ENCODE data around the gene PARP1.

Gene PARP1

DNA sequence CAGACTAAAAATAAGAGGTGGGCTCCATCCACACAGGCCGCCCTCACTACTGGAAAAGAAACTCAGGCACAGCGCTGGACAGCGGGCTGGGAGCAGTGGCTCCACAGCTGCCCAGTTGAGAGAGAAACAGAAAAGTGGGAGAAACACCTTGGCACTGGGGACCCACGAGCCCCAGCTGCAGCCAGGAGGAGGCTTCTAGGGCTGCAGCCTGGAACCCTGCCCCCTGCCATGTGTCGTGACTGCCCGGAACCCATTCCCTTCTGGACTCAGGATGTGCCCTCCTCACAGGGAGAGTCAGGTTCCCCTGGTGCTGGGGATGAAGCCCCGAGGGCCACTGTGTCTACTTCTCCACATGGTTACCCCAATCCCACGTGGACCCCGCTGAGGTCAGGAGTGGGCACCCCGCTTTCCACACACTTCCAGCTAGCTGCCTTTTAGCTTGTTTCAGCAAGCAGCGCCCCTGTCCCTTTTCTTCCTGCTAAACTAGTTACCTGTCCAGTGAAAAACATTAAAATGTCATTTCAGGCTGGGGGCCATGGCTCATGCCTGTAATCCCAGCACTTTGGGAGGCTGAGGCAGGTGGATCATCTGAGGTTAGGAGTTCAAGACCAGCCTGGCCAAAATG lies 35.9 kb downstream of the PARP1 start:
- DNase-seq = no peak

DNA sequence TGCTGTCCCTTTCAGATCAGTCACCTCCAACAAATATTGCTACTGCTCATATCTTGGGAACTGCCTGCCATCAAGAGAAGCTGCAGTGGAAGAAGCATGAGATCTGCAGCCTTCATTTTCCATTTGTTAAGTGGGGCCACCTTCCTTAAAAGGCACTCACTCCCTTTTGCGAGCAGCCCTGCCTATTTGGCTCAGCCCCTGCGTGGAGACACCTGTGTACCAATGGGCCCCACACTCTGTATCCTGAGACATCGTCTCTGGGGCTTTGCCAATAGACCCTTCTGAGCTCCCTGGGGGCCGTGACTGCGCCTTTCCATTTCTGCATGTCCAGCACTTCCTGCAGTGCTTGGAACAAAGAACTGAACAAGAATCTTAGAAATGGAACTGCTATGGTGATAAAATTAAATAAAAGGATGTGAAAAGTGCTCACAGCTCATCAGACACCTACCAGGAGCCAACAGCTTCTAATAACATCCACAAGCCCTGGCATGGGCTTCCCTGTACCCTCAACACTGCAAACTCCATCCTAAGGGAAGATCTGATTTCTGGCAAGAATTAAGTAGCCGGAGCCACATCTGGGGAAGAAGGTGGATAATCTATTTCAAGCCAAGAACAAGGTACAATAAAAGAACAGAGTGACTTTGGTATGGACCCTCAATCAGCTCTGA lies 36.7 kb downstream of the PARP1 start:
- no peak for DNase-seq

DNA sequence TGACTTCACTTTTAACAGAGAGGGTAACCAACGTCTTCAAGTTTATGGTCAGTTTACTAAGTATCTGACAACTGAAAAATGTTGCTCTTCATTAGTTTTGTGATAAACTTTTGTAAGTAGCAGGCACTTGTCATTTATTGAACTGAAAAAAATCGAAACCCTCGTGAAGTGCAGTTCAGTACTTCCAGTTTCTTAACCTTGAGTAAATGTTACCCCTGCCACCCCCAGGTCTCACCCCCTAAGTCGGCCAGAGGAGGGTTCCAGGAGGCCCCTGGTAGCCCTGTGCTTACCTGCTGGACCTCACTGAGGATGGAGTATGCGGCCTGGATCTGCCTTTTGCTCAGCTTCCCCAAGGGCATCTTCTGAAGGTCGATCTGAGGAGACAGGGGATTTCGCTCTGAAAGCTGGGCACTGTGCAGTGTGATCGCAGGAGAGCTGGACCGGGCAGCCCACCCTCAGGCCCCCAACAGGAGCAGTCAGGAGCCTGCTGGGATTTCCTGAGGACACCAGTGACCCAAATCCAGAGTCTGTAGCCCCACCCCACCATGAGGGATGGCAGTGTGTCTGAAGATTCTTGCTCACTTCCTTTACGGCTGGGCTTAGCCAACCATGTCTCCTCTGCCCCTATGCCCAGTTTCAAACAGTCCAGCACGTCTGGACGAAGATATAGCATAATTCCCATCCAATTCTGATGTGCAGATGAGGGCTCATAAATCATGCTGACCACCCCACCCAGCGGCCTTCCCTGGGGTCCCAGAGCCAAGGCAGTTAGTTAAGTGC lies 37.6 kb downstream of the PARP1 start:
- no peak for DNase-seq

DNA sequence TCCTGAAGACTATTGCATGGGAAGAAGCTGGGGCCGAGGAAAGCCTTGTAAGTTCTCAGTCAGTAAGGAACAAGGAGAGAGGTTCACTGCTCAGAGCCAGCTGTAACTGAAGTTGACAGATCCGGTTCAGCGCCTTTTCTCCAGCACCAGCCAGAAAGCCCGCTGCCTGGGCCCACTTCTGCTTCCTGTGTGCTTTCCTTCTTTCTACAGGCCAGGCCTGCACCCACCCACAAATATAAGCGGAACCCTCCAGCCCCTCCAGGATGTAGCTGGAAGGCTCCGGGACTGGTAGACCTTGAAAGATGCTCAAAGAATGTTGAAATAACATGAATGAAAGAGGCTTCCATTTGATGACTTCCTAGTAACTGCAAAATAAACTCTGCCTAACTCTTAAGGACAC lies 38.8 kb downstream of the PARP1 start:
- DNase-seq = no peak

DNA sequence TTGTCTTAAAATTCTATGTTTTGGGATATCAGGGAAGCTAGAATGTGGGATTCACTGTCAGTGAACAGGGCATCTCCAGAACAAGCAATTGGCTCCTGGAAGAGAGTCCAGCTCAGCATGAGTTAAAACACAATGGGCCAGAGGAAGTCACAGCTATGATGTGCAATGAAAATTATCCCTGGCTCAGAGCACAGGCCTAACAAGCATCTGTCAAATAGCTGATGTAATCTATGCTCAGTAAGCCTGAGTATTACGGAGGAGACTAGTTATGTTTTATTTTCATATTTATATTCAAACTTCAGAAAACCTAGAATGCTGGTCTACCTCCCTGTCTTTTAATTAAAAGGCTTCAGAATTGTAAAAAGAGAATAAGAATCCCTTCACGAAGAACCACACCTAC lies 41.6 kb downstream of the PARP1 start:
- DNase-seq = no peak

DNA sequence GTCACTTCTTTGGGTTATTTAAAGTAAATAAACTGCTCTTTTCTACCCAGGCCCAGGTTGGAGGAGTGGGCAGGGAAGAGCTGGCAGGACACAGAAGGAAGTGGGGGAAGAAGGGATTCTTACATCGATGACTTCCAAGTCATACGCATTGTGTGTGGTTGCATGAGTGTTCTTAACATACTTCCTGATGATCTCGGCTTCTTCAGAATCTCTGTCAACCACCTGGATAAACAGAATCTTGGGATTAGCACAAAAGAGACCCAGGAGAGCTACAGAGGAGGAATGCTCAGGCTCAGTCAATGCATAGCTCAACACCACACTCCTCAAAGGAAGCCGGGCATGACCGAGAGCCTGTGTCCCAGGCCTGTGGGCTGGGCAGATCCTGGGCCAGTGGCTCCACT lies 42.1 kb downstream of the PARP1 start:
- no peak for DNase-seq

DNA sequence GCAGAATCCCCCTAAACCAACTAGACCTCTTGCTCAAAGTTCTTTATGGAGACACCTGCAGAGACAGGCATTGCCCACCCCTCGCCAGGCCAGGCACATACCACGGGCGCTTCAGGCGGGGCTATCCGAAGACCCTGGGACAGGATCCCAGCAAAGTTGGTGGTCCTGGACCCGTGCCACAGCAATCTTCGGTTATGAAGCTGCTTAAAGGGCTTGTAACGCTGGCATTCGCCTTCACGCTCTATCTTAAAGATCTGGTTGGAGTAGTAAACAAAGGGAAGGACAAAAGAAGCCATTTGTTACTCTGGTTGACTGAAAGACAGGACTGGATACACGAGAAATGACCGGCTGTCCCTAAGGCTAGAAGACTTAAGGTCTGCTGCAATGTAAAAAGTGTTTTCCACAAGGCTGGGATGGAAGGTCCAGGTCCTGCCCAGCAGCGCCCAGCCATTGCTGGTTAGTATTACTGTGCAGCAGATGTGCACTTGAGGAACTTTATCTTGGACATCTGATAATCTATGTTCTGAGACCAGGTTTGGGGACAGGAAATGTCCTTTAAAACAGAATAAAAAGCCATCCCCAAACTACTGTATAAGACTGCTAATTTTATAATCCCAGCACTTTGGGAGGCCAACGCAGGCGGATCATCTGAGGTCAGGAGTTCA lies 42.9 kb downstream of the PARP1 start:
- DNase-seq = no peak

DNA sequence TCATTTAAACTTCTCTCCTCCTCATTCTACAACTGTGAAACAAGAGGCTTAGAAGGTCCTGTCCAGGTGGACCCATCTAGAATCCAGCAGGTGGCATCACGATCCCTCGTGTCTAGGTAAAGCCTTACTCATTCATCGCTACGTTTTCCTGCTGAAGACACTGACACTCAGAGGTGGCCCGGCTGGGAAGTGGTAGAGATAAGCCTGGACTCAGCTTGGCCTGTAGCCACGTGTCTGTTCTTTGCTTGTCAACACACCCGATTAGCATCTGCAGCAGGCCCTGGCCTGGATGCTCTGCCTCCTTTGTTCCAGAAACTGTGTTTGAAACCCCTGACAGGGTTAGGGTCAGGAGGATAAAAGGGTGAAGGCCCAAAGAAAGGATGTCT lies 43.4 kb downstream of the PARP1 start:
- DNase-seq = no peak

DNA sequence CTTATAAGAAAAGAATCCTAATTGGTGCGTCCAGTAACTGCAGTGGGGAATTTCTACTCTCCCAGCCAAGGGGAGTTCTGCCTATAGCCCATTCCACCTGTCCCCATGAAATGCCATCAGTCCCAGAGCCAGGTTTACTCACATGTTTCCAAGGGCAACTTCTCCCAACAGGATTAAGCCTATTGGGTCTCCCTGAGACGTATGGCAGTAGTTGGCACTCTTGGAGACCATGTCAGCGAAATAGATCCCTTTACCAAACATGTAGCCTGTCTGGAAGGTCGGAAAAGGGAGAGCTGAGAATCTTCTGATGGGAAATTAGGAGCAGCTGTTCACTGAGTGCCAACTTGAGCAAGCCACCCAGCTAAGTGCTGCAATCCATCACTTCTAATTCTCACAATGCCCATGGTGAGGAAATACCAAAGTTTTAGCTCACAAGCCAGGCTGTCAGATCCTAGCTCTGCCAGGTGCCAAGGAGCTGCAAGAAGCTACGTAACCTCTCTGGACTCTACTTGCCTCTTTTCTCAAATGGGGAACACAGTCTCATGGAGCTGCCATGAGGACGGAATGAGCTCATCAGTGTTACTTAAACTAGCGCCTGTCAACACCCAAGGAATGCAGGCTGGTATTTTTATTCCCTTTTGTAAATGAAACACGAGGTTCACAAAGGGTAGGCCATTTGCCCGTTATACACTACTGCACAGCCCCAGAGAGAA lies 43.9 kb downstream of the PARP1 start:
- DNase-seq = no peak

DNA sequence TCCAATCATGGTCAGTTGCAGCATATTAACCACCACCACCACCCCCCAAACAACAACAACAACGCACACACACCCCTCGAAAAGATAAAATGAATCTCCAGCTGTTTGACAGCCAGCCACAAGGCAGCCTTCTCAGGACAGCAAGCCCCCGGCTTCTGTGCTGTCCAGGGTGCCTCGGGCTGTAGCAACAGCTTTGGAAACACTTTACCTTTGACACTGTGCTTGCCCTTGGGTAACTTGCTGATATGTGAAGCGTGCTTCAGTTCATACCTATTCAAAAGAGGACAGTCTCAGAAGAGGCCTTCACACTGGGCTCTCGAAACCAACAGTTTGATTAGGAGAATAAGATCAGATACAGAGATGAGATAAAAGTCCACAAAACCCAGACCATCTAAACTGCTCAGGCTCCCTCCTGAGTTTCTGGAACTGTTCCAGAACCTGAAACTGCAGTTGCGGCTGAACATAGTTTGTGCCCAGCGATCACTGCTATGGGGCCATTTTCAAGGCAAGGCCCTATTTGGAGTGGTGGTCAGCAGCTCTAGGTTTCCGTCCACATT lies 44.9 kb downstream of the PARP1 start:
- DNase-seq = no peak

DNA sequence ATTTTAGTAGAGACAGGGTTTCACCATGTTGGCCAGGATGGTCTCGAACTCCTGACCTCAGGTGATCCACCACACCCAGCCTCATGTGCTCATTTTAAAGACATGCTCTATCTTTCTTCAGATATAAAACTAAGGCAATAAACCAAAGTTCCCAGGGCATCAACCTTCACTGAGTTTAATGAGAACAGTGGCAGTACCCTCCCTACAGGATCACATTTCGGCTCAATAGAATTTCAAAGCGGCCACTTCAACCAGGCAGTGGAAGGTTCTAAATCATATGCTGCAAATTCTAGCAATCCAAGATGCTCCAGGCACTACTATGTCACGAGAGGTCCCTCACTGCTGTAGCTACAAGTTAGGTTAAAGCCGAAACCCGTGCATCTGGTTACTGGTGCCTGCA lies 45.5 kb downstream of the PARP1 start:
- no peak for DNase-seq

DNA sequence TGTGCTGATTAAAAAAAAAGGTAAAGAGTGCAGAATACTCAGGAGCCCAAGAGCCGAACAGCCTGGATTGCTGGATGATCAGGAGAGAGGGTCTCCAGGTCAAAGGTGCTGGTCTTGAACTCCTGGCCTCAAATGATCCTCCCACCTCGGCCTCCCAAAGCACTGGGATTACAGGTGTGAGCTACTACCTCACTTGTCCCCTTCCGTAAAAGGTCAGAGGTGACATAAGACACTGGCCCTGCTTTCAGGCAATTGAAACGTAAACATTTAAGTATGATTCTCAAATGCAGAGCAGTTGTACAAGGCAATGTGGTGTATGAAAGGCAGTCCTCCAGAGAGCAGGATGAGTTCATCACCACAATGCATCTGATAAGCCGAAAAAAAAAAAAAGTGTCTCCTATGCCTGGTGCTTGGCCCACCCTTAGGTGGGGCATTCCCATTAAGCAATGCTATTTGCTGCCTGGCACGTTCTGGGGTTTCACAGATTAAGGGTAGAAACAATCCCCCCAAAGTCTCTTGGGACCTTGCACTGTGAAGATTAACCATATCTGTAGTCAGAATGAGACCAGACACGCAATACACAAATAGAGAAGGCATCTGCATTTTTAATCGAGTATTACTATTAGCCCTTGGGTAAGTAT lies 47.7 kb downstream of the PARP1 start:
- DNase-seq = no peak

DNA sequence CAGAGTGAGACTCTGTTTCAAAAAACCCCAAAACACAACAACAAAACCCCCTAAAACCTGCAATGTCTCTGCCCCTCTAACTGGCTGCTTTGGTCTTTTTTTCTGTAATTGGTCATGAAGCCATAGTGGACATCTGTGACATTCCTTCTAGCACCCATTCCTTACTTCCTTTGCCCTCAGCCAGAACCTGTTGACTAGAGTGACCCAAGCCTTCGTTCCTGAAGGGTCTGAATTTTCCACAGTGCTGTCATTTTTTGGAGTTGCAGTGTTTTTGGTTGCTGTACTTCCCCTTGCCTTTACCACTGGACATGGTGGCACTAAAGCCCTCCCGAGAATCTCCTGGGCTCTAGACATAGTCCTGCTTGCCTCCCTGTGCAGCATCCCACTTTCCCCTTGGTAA lies 50.5 kb downstream of the PARP1 start:
- no peak for DNase-seq

DNA sequence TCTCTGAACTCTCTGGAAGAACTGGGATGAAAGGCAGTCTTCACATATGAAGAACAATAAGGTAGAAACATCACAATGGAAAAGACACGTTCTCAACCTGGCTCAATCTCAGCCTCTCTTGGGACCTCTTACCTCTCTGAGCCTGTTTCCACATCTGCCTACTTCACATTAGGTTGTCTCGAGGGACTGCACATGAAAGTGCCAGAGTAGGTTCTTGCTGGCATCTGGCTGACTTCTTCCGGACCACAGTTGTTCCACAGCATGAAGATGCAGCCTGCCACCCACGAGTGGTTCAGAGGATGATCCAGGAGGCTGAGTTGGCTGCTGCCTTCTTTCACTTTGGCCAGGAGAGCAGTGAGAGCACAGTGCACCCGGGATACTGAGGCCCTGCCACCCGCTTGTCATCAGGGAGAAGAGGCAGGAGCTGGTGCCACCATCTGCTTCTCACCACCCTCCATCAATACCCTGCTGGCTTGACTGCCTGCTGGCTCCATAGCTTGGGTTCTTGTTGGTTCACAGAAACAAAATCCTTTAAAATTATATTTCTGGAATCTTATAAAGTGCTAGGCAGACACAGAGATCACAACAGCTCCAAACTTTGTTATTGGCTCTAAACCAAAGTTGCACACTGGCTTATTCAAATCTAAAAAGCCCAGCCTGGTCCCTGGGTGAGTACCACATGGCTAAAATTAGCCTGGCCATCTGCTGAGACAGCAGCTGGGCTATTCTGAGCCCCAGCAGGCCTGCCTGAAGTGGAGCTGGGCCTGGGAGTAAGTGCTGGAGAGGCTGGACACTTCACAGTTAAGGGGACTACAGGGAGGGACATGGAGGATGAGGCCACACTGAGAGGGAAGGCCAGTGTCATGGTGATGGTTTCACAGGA lies 52.0 kb downstream of the PARP1 start:
- DNase-seq = no peak

DNA sequence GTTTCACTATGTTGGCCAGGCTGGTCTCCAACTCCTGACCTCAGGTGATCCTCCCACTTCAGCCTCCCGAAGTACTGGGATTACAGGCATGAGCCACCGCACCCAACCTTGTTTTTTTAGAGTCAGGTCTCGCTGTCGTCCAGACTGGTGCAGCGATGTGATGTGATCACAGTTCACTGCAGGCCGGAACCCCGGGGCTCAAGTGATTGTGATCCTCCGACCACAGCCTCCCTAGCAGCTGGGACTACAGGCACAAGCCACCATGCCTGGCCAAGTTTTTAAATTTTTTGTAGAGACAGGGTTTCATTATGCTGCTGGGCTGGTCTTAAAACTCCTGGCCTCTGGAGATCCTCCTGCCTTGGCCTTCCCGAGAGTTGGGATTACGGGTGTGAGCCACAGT lies 52.9 kb downstream of the PARP1 start:
- DNase-seq = no peak

DNA sequence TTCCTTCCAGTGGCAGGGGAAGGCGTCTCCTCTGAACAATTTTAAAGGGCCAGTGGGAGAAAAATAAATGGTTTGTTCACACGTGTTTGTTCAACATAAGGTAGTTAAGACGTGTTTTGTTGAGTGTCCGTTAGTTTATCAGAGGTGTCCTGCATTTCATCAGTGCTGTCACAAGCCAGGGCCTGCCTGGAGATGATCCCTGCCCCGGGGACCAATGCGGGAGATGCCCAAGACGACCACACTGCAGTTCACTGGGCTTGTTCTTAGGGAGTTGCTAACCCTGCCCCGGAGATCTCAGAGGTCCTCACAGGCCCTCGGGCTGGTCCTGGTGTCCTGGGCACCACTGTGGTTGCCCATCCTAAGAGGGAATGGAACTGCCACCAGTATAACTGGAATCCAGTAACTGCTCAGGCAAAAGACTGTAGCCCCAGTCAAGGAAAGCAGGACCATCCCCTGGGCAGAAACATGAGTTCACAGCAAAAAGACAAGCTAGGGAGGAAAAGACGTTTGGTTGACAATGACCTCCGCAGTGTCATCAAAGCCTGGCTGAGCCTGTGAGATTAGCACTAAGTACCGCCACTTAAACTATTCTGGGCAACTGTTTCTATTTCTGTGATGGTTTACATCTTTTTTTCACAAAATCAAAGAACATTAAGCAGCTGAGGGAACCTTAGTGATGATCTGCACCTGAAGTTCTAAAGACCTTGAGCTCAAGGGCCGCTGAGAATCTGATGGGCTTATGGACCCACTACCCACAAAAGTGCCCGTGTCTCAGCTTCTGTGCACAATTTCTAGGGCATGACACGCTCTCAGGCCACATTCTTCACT lies 54.0 kb downstream of the PARP1 start:
- DNase-seq = no peak

DNA sequence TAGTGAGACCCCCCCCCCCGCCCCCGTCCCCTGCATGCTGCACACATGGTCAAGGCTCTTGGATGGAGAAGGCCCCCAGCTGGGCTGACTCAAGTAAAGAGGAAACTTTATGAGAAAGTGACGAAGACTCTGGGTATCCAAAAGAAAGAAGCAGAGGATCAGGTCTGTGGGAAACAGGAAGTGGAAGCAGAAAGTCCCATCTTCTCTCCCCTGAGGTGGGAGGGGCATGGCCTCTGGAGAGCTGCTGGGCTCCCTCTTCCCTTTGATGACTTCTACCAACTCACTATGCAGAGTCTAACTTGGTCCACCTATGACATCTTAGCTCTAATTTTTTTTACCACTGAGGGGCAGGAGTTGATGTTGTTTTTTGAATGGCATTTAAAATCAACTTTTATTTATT lies 56.2 kb downstream of the PARP1 start:
- no peak for DNase-seq

DNA sequence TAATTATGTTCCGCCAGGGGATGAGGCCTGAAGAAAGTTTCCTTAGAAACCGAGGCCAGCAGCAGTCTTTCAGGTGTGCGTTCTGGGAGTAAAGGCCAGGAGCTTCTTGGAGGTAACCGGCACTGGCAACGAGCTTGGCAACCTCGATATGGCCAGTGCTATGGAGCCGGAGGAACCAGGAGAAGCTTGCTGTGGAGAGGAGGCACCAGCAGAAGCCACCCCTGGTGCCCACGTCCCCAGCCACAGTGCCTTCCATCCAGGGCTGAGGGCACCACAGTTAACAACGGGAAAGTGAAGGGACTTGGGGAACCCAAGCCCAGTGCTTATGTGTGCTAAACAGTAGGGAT lies 57.4 kb downstream of the PARP1 start:
- no peak for DNase-seq

DNA sequence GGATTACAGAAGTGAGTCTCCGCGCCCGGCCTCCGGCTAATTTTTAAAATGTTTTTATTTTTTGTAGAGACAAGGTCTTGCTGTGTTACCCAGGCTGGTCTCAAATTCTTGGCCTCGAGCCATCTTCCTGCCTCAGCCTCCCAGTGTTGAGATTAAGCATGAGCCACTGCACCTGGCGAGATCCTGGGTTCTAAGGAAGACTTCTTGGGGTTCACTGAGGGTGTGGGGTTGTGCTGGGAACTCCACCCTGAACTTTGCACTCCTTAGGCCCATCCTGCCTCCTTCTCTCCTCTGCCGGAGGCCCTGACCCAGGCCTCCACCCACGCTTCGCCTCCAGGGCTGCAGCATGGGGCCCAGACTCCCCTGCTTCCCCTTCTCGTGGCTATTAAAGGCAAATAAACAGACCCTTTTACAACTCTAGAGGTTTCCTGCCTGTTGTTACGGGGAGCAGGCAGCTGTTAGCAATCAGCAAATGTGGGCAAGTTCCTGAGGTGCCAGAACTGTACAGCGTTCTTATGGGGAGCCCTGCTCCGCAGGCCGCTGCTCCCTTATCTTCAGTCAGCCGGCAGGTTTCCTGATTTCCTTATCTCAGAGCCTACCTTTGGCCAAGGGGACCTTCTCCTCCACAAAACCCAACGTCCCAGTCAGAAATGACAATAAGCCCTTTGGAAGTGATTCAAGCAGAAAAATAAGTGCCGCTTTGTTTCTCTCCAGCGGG lies 57.9 kb downstream of the PARP1 start:
- DNase-seq = no peak

DNA sequence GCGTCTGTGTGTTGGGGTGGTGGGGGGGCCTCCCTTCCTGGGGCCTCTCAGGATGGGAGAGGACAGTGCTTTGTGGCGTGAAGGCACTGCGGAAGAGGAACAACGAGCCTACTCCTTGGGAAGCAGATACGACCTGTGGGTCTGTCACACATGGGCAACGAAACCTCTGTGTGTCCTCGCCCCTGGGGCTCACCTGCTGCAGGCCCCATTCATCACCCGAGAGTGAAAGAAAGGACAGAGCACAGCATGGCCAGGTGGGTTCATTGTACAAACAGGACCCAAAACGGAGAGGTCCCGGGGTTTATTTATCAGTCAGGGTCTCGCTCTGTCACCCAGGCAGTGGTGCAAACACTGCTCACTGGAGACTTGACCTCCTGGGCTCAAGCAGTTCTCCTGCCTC lies 58.8 kb downstream of the PARP1 start:
- DNase-seq = no peak
